H4 (cell line): ENCODE results near the gene ADARB2. TPM values are rescaled to one million over a fixed set of nuclear protein-coding genes. Genes with fewer than 3 reads are reported as not detected.
"Not testable (repeated sequence)": the region's sequence is repeated elsewhere in the genome, so short reads cannot be mapped to it uniquely, and the experiment has no call there.

Experiments used
- DNase-seq: peaks from one replicate; pipeline ENCODE4 v3.0.0-alpha.2; 2015; ENCODE audit warnings: low spot score
- total RNA-seq: library from RNA; depleted of rRNA; stranded (reverse); fragments of >200 nt; shearing (Covaris generic); gene quantifications from 2 replicates; pipeline ENCODE4 v1.2.3, GENCODE V29; 2014; rRNA removed

Gene ADARB2
- total RNA-seq: 0.21 TPM in 1 of 2 replicates, not detected in the other

DNA sequence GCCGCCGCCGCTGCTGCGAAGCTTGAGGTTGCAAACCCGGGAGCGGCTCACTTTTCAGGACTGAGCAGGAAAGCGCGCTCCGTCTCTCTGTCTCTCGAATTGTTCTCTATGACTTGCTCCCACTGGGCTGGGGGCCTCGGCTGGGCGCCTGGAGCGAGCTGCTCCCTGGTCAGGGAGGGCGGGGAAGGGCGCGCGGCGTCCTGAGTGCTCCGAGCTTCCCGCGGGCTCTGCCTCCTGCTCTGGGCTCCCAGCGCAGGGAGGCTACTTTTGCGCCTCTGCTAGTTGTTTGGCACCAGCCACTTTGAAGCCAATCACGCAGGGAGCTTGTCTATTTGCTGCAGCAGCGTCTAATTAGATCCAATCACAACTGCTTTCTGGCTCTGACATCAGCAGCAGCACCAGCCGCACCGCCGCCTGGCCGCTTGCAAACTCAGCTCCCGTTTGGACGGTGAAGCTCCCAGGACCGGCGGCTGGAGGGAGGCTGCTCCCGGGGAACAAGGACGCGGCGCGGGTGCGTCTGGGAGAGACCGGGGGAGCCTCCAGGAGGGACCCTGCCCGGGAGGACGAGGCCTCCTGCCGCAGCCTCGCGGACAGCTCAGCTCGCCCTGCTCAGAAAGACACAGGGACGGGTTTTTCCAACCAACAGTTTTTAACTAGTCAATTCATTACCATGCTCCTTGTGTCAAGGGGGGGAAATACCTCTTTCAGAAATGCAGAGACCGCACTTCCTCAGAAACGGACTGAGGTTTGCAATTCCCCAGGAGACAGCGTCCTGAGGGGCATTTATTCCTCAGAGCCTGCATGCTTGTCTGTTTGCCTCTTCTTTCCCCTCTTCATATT lies at the start of gene ADARB2:
ADARB2 (minus strand) TSS at position 304 of the 840 bp plus-strand sequence.
- DNase-seq: peak; percentile 63

DNA sequence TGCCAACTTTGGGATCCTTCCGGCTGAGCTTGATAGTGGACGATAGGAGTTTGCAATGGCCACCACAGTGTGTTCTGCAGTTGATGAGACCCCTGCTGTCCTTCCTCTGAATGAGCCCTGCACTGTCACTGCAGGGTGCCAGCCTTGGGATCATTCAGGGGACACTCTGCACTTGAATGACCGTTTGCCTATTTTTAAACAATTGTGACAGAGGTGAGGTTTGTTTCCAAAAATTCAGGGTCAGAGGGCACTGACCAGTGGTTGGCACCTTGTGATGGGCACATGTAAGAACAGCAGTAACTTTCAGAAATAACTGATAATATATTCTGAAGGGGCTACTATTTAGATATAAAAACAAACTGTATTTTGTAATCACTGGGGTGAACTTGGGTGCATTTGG lies 48.5 kb upstream of the ADARB2 start:
- no peak for DNase-seq

DNA sequence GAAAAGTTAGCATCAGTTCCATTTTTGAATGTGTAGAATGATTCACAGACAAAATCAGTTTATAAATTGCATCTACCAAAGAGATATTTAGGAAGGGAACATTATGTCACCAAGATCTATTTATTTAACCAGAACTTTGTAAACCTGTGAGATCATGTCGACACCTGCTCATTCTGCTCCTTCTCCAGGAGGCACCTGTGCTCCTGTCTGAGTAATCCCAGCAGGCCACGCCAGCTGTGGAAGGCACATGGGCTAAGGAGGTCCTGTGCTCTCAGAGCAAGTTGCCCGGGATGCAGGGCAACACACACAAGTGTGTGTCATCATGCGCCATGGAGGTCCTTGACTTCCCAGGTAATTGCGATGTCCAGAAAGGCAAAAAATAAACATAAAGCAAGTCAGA lies 45.5 kb upstream of the ADARB2 start:
- DNase-seq: no peak

DNA sequence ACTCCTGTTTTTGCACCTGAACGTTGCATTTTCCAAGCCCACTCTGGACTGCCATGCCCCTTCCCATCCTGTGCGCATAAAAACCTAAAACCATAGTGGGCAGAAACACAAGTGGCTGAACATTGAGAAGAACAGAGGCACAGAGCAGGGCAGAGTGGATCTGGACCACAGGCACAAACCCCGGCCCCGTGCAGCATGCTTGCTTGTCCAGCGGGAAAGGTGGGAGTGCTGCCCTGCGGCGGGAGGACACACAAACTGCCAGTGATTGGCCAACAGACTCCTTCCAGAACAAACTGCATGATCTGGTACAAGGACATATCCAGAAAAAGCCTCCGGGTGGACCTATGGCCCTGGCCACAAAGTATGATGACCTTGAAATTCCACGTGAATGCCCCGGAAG lies 42.5 kb upstream of the ADARB2 start:
- no peak for DNase-seq

DNA sequence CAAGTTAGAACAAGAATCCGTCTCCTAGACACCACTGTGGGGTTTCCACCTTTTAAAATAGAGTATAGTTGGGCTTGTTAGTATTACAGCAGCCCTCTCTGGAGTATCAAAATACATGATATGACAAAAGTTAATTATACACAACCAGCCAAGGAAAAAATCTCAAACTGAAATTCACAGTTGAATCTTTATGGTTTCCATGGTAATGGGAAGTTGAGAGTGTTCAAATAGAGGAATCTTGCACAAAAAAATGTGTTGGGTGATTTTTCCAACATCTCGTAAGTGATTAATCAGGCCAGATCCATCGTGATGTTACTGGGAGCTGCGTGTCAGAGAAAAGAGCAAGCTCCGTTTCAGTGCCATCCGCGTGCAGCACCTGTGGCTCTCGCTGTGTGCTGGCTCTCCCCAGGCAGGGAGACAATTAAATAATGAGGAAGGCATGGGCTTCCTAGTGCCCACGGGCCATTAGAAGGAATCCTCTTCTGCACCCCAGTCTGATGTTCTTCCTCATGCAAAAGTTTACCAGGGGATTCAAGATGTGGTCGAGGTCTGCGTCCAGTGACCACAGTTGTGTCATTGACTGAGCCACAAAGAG lies 41.1 kb upstream of the ADARB2 start:
- DNase-seq: no peak

DNA sequence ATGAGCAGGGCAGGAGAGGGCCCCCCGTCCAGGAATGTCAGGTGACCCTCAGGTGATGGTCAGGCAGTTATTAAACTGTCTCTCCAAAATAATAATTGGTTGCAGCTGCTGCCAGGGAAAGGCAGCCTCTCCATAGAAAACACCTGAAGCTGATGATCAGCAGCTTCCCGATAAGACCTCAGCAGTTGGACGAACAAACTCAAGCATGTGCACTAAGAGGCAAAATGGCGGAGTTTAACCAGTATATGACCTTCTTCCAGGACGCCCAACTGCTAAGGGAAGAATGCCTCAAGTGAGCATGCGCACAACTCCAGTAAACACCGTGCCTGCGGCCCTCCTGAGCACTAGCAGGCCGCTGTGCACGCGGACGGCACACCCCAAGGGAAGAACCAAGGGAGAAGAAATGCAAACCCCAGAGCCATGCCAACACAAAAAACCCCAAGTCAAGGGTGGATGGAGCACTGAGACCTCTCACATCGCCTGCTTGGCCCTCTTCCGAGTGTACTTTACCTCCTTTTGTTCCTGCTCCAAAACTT lies 38.9 kb upstream of the ADARB2 start:
- no peak for DNase-seq

DNA sequence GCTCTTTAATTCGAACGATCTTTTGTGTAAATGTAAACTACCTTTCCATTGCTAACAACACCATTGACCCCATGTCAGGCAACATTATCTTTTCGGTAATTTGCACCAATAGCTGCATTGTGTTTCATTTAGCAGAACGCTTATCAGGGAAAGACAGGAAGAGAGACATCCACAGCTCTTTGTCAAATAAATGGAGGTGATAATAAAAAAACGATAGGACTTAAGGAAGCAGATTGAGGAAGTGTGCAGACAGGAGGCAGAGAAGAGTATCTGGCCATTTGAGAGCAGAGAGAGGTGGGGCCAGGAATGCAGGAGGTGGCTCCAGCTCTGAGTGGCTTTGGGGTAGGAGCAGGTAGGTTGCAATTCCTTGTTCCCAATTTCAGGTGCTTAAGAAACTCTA lies 37.5 kb upstream of the ADARB2 start:
- DNase-seq: no peak

DNA sequence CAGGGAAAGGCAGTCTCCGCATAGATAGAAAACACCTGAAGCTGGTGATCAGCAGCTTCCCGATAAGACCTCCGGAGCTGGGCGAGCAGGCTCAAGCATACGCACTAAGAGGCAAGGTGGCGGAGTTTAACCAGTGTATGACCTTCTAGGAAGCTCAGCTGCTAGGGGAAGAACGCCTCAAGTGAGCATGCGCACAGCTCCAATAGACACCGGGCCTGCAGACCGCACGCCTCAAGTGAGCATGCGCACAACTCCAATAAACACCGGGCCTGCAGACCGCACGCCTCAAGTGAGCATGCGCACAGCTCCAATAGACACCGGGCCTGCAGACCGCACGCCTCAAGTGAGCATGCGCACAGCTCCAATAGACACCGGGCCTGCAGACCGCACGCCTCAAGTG lies 35.9 kb upstream of the ADARB2 start:
- DNase-seq: not testable (repeated sequence)

DNA sequence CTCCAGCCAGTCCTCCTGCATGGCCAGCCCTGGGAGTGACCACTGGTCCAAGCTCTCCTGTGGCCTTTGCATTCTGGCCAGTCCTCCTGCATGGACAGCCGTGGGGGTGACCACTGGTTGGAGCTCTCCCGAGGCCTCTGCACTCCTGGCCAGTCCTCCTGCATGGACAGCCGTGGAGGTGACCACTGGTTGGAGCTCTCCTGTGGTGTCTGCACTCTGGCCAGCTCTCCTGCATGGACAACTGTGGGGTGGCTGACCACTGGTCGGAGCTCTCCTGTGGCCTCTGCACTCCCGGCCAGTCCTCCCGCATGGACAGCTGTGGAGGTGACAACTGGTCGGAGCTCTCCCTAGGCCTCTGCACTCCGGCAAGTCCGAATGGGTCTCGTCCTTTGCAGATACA lies 28.7 kb upstream of the ADARB2 start:
- no peak for DNase-seq

DNA sequence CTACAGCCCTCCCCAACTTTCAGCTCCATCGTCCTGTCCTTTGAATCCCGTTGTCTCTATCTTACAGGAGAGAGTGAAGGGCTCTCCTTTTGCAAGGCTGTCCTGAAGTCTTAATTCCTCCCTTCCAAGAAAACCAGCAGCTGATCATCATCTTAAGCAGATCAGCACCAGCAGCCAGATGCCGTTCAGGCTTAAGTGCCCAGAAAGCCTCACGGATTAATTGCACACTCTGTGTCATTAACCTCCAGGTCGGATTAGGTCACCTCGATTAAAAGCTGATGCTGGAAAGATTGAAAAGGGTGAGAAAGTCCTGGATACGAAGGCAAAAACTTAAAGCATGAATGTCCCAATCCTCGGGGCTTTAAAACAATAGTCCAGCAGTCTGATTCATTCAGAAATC lies 24.8 kb upstream of the ADARB2 start:
- no peak for DNase-seq

DNA sequence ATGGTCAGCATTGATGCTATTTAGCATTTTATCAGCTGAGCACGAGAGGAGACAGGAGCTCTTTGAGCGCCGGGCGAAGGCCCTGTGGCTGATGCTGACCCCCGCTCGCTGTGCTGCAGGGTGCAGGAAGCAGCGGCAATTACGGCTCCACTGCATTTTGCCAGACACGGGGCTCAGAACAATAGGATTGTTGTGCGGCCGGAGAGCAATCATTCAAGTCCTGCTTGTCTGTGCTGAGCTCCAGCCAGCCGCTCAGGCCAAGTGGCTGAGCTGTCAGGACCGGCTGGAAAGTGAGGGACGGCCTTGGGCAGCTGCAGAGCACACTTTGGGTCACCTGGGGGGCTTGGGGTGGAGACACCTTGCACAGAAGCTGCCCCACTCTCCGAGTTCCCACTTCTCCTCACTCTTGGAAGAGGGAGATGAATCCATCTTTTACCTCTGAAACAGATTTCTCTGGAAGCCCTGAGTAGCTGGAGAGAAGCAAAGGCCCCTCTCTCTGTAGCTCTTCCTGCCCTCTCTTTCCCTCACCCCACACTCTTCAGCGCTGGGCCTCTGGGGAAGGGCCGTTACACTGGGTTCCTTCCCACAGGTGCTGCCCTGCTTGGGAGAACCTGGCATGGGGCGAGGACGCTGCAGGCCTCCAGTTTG lies 17.3 kb upstream of the ADARB2 start:
- DNase-seq: no peak

DNA sequence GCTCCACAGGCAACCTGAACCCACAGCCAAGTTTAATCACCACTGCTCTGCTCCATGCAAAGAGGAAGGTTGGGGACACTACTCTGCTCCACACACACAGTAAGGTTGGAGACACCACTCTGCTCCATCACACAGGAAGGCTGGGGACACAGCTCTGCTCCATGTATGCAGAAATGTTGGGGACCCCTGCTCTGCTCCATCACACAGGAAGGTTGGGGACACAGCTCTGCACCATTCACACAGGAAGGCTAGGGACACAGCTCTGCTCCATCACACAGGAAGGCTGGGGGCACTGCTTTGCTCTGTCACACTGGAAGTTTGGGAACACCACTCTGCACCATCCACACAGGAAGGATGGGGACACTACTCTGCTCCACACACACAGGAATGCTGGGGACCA lies 14.8 kb upstream of the ADARB2 start:
- DNase-seq: no peak

DNA sequence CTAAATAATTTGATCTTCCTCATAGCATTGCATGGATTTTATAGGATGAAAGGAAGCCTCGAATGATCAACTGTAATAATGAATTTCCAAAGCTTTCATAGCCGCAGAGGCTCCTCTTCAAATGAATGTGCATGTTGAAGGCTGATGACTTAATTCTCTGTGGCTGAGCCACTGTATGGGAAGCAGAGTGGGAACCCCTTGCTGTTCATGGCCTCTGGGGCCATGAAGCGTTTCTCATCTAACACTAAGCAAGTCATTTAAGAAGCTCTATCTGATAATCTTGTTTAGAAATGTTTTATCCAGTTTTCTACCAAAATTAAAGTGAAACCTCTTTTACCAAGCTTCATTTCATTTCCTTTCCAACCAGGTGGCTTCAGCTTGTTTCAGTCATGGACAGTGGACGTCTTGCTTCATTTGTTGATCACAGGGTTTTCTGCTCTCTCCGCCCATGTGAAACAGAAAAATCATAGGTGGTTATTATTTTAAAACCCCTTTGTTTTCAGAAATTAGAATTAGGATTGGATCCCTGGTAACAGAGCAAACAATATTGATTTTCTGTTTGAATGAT lies 10.3 kb upstream of the ADARB2 start:
- no peak for DNase-seq

DNA sequence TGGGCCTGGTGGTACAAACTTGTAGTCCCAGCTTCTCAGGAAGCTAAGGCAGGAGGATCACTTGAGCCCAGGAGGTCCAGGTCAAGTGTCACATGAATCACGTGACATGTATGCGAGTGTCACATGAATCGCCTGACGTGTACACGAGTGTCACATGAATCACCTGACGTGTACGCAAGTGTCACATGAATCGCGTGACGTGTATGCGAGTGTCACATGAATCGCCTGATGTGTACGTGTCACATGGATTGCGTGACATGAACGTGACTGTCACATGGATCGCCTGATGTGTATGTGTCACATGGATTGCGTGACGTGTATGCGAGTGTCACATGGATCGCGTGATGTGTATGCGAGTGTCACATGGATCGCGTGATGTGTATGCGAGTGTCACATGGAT lies 9.5 kb upstream of the ADARB2 start:
- no peak for DNase-seq

DNA sequence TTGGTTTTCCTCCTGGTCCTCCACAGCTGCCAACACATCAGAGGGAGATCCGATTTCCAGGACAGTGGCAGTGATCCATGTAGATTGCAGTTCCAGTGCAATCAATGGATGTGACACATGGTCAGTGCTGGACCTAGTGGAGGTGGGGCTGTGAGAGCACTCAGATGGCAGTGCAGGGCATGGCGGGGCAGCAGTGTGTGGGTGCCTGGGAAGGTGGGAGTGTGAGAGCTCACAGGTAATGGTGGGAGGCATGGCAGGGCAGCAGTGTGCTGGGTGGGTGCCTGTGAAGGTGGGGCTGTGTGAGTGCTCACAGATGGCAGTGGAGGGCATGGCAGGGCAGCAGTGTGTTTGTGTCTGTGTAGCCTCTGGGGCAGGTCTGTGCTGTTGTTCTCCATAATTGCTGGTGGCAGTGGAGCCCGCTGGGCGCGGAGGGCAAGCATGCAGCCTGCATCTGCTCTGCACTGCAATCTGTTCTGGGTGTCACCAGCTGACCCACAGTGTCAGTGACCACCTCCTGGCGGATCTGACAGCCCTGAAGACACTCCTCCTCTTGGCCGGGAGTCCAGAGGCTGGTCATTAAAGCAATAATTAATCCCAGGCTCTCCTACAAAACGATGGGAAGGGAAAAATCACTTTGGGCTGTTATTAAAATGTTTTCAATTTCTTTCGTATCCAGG lies 8.6 kb upstream of the ADARB2 start:
- DNase-seq: no peak

DNA sequence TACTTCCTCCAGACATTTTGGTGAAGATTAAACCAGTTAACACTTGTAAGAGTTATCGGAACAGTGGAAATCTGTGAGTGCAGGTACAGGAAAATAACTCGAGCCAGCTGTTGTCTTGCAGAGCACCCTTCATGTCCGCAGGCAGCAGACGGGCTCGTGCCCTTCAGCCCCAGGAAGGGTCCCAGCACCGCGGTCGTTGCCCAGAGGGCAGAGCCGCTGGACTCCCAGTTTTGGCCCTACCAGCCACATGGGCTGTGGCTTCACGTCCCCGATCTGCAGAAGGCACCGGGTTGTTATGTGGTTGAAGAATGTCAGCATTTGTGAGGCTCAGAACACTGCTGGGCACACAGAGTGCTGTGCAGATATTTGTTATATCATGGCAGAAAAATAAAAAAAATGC lies 7.2 kb upstream of the ADARB2 start:
- no peak for DNase-seq

DNA sequence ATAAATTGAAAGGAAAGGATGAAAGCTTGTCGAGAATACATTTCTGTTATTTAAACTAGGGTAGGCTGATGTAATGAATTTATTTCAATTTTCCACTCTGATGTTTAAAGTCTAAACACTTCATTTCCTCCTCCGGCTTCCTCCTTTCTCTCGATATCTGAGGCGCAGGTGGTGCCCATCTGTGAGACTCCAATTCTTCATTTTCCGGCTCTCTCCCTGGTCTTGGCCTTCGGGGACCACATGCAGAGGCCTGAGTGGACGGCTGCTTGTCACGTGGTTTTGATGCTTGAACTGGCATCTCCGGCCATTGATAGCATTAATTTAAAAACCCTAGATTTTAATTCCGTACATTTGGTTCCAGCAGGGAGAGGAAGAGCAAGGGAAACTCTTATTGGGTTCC lies 5.8 kb upstream of the ADARB2 start:
- DNase-seq: no peak

DNA sequence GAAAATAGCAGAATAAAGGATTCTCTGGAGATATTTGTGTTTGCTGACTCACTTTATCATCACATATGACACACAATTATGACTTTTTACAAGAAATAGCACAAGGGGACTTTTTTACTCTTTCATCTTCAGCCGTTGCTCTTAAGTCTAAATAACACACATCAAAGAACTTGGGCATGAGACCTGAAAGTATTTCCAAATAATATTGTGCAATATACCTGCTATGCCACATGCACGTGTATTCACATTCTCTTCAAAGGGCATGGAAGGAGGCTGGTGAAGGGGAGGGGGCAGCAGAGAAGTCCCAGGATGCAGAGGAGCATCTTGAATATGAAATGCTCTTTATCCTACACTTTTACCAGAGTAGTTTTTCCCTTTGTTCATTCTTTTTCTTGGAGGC lies 4.1 kb upstream of the ADARB2 start:
- no peak for DNase-seq

DNA sequence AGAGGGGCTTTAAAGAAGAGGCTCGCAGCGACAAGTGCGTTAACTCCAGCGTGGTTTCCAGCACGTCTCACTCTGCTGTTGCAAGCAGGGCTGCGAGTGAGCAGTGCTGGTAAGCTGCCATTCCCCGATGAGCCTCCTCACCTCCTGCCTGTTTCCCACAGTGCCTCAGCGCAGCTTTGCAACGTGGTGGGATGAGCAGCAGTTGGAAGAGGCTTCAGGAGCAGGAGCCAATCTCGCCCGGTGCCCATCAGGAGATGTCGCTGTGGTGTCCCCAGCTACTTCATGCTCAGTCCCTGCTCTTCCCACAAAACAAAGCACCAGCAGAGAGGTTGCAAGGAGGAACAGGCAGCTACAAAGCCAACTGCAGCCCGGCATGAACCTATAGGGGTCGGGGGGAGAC lies 2.4 kb upstream of the ADARB2 start:
- DNase-seq: no peak

DNA sequence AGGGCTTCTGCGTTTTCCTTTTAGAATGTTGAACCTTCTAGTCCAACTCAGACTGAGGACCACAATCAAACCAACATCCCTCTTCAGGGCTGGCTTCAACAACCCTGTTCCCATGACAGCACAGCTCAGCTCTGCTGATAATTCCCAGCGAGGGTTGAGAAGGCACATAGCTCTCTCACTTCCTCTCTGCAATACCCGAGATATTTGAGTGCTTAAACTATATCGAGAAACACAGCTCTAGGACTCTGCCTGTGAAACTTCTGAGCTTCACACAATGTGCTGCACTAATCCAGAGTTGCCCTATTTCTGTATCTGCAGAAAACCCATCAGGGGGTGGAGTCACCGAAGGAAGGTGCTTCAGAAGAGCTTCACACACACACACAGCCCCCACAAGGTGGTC lies 1.6 kb upstream of the ADARB2 start:
- no peak for DNase-seq

DNA sequence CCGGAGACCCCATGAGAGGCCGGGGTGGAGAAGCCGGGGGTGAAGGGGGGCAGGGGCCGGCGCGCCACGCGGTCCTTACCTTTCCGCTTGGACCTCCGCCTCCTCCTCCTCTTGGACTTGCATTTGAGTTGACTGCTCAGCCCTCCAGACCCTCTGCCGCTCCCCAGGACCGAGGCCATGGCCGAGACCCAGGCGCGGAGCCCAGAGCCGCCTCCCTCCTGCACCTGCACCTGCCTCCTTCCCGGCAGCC lies 428 bp downstream of the ADARB2 start:
- DNase-seq: no peak
